Measurements from ENCODE around the gene MVK.

- no peak for TF ChIP-seq CTCF (IDR thresholded peaks at IDR 0.05)
- no peak for TF ChIP-seq POLR2A (IDR thresholded peaks at IDR 0.05)
Observed at GRCh38 chr12:109532721-109533486, 40.7 kb upstream of the MVK start.
